Measurements from ENCODE around the gene KIFC1.

DNA sequence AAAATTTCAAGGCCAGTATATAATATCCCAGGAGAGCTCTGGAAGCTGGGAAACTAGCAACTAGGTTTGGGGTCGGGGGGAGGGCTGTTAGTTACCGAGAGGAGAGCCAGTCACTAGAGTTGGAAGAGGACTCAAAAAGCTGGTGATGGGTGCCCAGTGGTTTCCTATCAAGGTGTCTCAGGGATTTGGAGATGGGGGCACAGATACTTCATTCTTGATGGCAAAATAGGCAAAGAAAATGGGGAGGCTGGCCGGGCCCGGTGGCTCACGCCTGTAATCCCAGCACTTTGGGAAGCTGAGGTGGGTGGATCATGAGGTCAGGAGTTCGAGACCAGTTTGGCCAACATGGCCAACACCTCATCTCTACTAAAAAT is 20.0 kb downstream of the KIFC1 start:
- TF ChIP-seq, protein P1, sequence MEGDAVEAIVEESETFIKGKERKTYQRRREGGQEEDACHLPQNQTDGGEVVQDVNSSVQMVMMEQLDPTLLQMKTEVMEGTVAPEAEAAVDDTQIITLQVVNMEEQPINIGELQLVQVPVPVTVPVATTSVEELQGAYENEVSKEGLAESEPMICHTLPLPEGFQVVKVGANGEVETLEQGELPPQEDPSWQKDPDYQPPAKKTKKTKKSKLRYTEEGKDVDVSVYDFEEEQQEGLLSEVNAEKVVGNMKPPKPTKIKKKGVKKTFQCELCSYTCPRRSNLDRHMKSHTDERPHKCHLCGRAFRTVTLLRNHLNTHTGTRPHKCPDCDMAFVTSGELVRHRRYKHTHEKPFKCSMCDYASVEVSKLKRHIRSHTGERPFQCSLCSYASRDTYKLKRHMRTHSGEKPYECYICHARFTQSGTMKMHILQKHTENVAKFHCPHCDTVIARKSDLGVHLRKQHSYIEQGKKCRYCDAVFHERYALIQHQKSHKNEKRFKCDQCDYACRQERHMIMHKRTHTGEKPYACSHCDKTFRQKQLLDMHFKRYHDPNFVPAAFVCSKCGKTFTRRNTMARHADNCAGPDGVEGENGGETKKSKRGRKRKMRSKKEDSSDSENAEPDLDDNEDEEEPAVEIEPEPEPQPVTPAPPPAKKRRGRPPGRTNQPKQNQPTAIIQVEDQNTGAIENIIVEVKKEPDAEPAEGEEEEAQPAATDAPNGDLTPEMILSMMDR (conservative IDR thresholded peaks at IDR 0.05; ENCODE audit: low read depth, low read length): no peak
- TF ChIP-seq, protein P2, sequence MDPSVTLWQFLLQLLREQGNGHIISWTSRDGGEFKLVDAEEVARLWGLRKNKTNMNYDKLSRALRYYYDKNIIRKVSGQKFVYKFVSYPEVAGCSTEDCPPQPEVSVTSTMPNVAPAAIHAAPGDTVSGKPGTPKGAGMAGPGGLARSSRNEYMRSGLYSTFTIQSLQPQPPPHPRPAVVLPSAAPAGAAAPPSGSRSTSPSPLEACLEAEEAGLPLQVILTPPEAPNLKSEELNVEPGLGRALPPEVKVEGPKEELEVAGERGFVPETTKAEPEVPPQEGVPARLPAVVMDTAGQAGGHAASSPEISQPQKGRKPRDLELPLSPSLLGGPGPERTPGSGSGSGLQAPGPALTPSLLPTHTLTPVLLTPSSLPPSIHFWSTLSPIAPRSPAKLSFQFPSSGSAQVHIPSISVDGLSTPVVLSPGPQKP (IDR thresholded peaks at IDR 0.05; ENCODE audit: borderline replicate concordance, low read depth, low read length): no peak
- TF ChIP-seq POLR2A (IDR thresholded peaks at IDR 0.05; ENCODE audit: low read depth, low read length): no peak
- no peak for TF ChIP-seq FOS (IDR thresholded peaks at IDR 0.05; ENCODE audit: low read depth, low read length)
- TF ChIP-seq, protein P3, sequence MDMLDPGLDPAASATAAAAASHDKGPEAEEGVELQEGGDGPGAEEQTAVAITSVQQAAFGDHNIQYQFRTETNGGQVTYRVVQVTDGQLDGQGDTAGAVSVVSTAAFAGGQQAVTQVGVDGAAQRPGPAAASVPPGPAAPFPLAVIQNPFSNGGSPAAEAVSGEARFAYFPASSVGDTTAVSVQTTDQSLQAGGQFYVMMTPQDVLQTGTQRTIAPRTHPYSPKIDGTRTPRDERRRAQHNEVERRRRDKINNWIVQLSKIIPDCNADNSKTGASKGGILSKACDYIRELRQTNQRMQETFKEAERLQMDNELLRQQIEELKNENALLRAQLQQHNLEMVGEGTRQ (IDR thresholded peaks at IDR 0.05; ENCODE audit: low read depth, low read length): no peak
- TF ChIP-seq BHLHE40 (IDR thresholded peaks at IDR 0.05; ENCODE audit: low read depth, low read length): no peak
